H9 (cell line): ENCODE measurements around the gene CHST15. TPM values are rescaled to one million over a fixed set of nuclear protein-coding genes. Genes with fewer than 3 reads are reported as not detected.

Experiments
- DNase-seq: peaks from one replicate; pipeline ENCODE4 v3.0.0-alpha.2; 2017
- H2AFZ ChIP-seq: one replicate; pipeline ENCODE4 v1.6.1; 2013; ENCODE audit warnings: mild to moderate bottlenecking, low read length, control low read depth, moderate library complexity
- H2AK5ac ChIP-seq: 2 replicates; pipeline ENCODE4 v1.6.1; 2013; ENCODE audit warnings: low read length, control low read depth, mixed read lengths; ENCODE audit not compliant: insufficient read length
- H2BK120ac ChIP-seq: one replicate; pipeline ENCODE4 v1.6.1; 2013; ENCODE audit warnings: low read depth, mild to moderate bottlenecking, low read length, control low read depth, inconsistent platforms; ENCODE audit not compliant: poor library complexity, severe bottlenecking
- H2BK12ac ChIP-seq: 2 replicates; pipeline ENCODE4 v1.6.1; 2013; ENCODE audit warnings: low read length, control low read depth, mixed read lengths, low read depth; ENCODE audit not compliant: insufficient read length
- H2BK15ac ChIP-seq: 2 replicates; pipeline ENCODE4 v1.6.1; 2013; ENCODE audit warnings: low read depth, low read length, control low read depth
- H2BK20ac ChIP-seq: one replicate; pipeline ENCODE4 v1.6.1; 2013; ENCODE audit warnings: low read depth, mild to moderate bottlenecking, low read length, control low read depth, inconsistent platforms; ENCODE audit not compliant: poor library complexity, severe bottlenecking
- H2BK5ac ChIP-seq: 2 replicates; pipeline ENCODE4 v1.6.1; 2013; ENCODE audit warnings: low read length, control low read depth, mixed read lengths; ENCODE audit not compliant: insufficient read length
- H3K14ac ChIP-seq: 2 replicates; pipeline ENCODE4 v1.6.1; 2013; ENCODE audit warnings: low read length, control low read depth; ENCODE audit not compliant: insufficient read depth
- H3K18ac ChIP-seq: 2 replicates; pipeline ENCODE4 v1.6.1; 2013; ENCODE audit warnings: low read depth, mild to moderate bottlenecking, mixed read lengths, low read length, control low read depth; ENCODE audit not compliant: insufficient read length
- H3K23ac ChIP-seq: 2 replicates; pipeline ENCODE4 v1.6.1; 2013; ENCODE audit warnings: low read length, control low read depth, mixed read lengths, low read depth; ENCODE audit not compliant: insufficient read length
- H3K23me2 ChIP-seq: 2 replicates; pipeline ENCODE4 v1.6.1; 2013; ENCODE audit warnings: low read depth, mild to moderate bottlenecking, mixed read lengths, low read length, control low read depth; ENCODE audit not compliant: insufficient read length, poor library complexity, severe bottlenecking
- H3K27ac ChIP-seq: 2 replicates; pipeline ENCODE4 v1.5.1; 2013; ENCODE audit warnings: low read length, control low read depth, mixed read lengths, low read depth; ENCODE audit not compliant: insufficient read length
- H3K27me3 ChIP-seq: 2 replicates; pipeline ENCODE4 v1.6.1; 2013; ENCODE audit warnings: low read length, control low read depth, inconsistent platforms; ENCODE audit not compliant: insufficient read depth
- H3K4ac ChIP-seq: 2 replicates; pipeline ENCODE4 v1.6.1; 2013; ENCODE audit warnings: low read depth, mild to moderate bottlenecking, control low read depth, inconsistent platforms, low read length, moderate library complexity
- H3K4me1 ChIP-seq: 2 replicates; pipeline ENCODE4 v1.6.1; 2013; ENCODE audit warnings: low read length, control low read depth, inconsistent platforms; ENCODE audit not compliant: insufficient read depth
- H3K4me2 ChIP-seq: 2 replicates; pipeline ENCODE4 v1.6.1; 2013; ENCODE audit warnings: low read length, control low read depth, mixed read lengths; ENCODE audit not compliant: insufficient read length, insufficient read depth
- H3K56ac ChIP-seq: 2 replicates; pipeline ENCODE4 v1.6.1; 2013; ENCODE audit warnings: low read depth, mild to moderate bottlenecking, mixed read lengths, low read length, control low read depth; ENCODE audit not compliant: insufficient read length
- H3K79me1 ChIP-seq: 2 replicates; pipeline ENCODE4 v1.6.1; 2013; ENCODE audit warnings: low read depth, mild to moderate bottlenecking, moderate library complexity, low read length, control low read depth, inconsistent platforms; ENCODE audit not compliant: insufficient read depth, poor library complexity, severe bottlenecking
- H3K79me2 ChIP-seq: 2 replicates; pipeline ENCODE4 v1.6.1; 2013; ENCODE audit warnings: low read length, control low read depth, inconsistent platforms; ENCODE audit not compliant: insufficient read depth
- H3K9ac ChIP-seq: 2 replicates; pipeline ENCODE4 v1.6.1; 2013; ENCODE audit warnings: low read length, control low read depth, mixed read lengths; ENCODE audit not compliant: insufficient read length; ENCODE audit errors: extremely low read depth
- H3K9me3 ChIP-seq: one replicate; pipeline ENCODE4 v1.6.1; 2013; ENCODE audit warnings: low read depth, low read length, inconsistent platforms; ENCODE audit not compliant: control insufficient read depth
- H3T11ph ChIP-seq: one replicate; pipeline ENCODE4 v1.6.1; 2013; ENCODE audit warnings: mild to moderate bottlenecking, low read length, control low read depth, inconsistent platforms
- H4K20me1 ChIP-seq: one replicate; pipeline ENCODE4 v1.6.1; 2013; ENCODE audit not compliant: control insufficient read depth, insufficient read length, insufficient read depth
- H4K5ac ChIP-seq: 2 replicates; pipeline ENCODE4 v1.6.1; 2013; ENCODE audit warnings: low read depth, mild to moderate bottlenecking, mixed read lengths, low read length, control low read depth; ENCODE audit not compliant: insufficient read length
- H4K8ac ChIP-seq: replicated peaks from 2 replicates; pipeline ENCODE4 v1.6.1; 2013; ENCODE audit warnings: low read length, control low read depth, mixed read lengths, low read depth; ENCODE audit not compliant: insufficient read length
- H4K91ac ChIP-seq: 2 replicates; pipeline ENCODE4 v1.6.1; 2013; ENCODE audit warnings: low read depth, mild to moderate bottlenecking, moderate library complexity, mixed read lengths, low read length, control low read depth; ENCODE audit not compliant: insufficient read length
- H3K27ac Mint-ChIP-seq, 3 experiments: 2 replicates in 2 of 3; 3 replicates in 1 of 3; pipeline ENCODE4 v1.8.0; 2020 to 2021; ENCODE audit warnings: mixed read lengths in 3 of 3, mild to moderate bottlenecking in 1 of 3, moderate library complexity in 1 of 3
- H3K27me3 Mint-ChIP-seq: 2 replicates; pipeline ENCODE4 v1.8.0; 2021; ENCODE audit warnings: low read depth, mild to moderate bottlenecking, moderate library complexity, mixed read lengths
- H3K36me3 Mint-ChIP-seq, 3 experiments: 2 replicates in 2 of 3; 3 replicates in 1 of 3; pipeline ENCODE4 v1.8.0; 2020 to 2021; ENCODE audit warnings: low read depth in 3 of 3, mixed read lengths in 3 of 3; ENCODE audit not compliant: insufficient read depth in 1 of 3
- H3K4me1 Mint-ChIP-seq, 2 experiments: 2 replicates each; pipeline ENCODE4 v1.8.0; 2020; ENCODE audit warnings: mixed read lengths in 2 of 2
- H3K4me3 Mint-ChIP-seq, 2 experiments: 2 replicates in 1 of 2; 3 replicates in 1 of 2; pipeline ENCODE4 v1.8.0; 2020 to 2021; ENCODE audit warnings: mild to moderate bottlenecking in 2 of 2, mixed read lengths in 2 of 2, moderate library complexity in 1 of 2
- H3K9me3 Mint-ChIP-seq, 2 experiments: 2 replicates in 1 of 2; 3 replicates in 1 of 2; pipeline ENCODE4 v1.8.0; 2020; ENCODE audit warnings: mild to moderate bottlenecking in 2 of 2, mixed read lengths in 2 of 2, moderate library complexity in 1 of 2
- WGBS: extraction: QIAGEN DNeasy Blood & Tissue Kit; methylation state at CpG from one replicate; pipeline ENCODE4 v1.1.7; 2013; ENCODE audit warnings: missing lambda C conversion rate, low lambda C conversion rate, mixed read lengths; ENCODE audit not compliant: insufficient read length; ENCODE audit errors: extremely low coverage; 5-methylcytosine and 5-hydroxymethylcytosine counted together
- total RNA-seq: library from RNA; stranded (reverse); gene quantifications from 2 replicates; pipeline ENCODE4 v1.2.1, GENCODE V29; 2021
- TF ChIP-seq, protein P1 (sequence below): fragments of 200-600 bp; sonication (generic); conservative IDR thresholded peaks from 3 replicates; pipeline ENCODE4 v1.8.0; 2021; ENCODE audit warnings: antibody characterized with exemption, mild to moderate bottlenecking

The CHST15 gene
- total RNA-seq, 1 experiment from 2014 or later = 8.7 TPM

DNA sequence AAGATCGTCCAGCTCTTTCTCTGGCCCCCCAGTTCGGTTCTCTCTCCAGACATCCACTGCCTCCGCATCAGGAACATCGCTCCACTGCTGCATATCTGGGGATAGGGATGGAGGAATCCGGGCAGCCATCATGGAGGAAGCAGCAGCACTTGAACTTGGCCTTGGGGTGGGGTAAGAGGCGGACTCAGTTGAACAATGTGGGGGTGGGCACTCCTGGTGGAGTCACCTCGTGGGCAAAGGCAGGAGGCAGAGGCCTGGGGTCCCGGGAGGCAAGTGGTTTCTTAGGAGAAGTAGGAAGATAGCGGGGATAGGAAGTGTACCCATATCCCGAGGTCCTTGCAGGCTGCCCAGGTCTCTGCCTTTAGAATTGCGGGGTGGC lies 98.3 kb downstream of the CHST15 start:
- H2BK5ac ChIP-seq = no peak overlapping the region
- no peak overlapping the region for H2AK5ac ChIP-seq
- H3K56ac ChIP-seq = no peak overlapping the region
- no peak overlapping the region for H2AFZ ChIP-seq
- no peaks in the 10 kb centered on the region for H4K20me1 ChIP-seq
- H2BK12ac ChIP-seq = no peak overlapping the region
- no peaks in the 10 kb centered on the region; the same call in 1 of the 2 replicates for H3K27me3 ChIP-seq
- H3K23ac ChIP-seq = no peak overlapping the region
- no peak overlapping the region for H4K5ac ChIP-seq
- Mint-ChIP-seq H3K36me3 (peaks cover 0 to 2% (median 0%) of the 10 kb centered on the region in 3 experiments; a peak in 1 of 7 replicates), H3K27ac (peak overlapping the region in 1 of 3 experiments; percentile 75; a peak in 2 of 7 replicates), H3K27me3 (peaks cover 47% of the 10 kb centered on the region), H3K4me1 (peaks cover 20 to 31% of the 10 kb centered on the region in 2 experiments), H3K9me3 (peaks cover 0 to 3% of the 10 kb centered on the region in 2 experiments; a peak in 1 of 5 replicates), H3K4me3 (peak overlapping the region; percentile 68 to 74)
- H2BK20ac ChIP-seq = no peak overlapping the region
- no peaks in the 10 kb centered on the region for H3K9me3 ChIP-seq
- H2BK15ac ChIP-seq = no peak overlapping the region
- H3K79me1 ChIP-seq = no peaks in the 10 kb centered on the region
- peak overlapping the region; percentile 80 for H3K4me2 ChIP-seq
- TF ChIP-seq, protein P1, sequence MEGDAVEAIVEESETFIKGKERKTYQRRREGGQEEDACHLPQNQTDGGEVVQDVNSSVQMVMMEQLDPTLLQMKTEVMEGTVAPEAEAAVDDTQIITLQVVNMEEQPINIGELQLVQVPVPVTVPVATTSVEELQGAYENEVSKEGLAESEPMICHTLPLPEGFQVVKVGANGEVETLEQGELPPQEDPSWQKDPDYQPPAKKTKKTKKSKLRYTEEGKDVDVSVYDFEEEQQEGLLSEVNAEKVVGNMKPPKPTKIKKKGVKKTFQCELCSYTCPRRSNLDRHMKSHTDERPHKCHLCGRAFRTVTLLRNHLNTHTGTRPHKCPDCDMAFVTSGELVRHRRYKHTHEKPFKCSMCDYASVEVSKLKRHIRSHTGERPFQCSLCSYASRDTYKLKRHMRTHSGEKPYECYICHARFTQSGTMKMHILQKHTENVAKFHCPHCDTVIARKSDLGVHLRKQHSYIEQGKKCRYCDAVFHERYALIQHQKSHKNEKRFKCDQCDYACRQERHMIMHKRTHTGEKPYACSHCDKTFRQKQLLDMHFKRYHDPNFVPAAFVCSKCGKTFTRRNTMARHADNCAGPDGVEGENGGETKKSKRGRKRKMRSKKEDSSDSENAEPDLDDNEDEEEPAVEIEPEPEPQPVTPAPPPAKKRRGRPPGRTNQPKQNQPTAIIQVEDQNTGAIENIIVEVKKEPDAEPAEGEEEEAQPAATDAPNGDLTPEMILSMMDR = no peak
- H3K27ac ChIP-seq = no peak overlapping the region
- no peak for DNase-seq
- no CpG with 5 or more reads among the region's 11 CpGs for WGBS
- H3K79me2 ChIP-seq = no peaks in the 10 kb centered on the region
- H4K91ac ChIP-seq = no peak overlapping the region
- H3K9ac ChIP-seq = no peak overlapping the region
- H3K14ac ChIP-seq = peak overlapping the region; percentile 14; the same call in 1 of the 2 replicates
- no peak overlapping the region for H3T11ph ChIP-seq
- H2BK120ac ChIP-seq = no peak overlapping the region
- no peaks in the 10 kb centered on the region for H3K4me1 ChIP-seq
- H3K23me2 ChIP-seq = peaks cover 6% of the 10 kb centered on the region
- no peak overlapping the region for H3K4ac ChIP-seq
- H3K18ac ChIP-seq = no peak overlapping the region
- no peak overlapping the region for H4K8ac ChIP-seq
